Panc1 (cell line): ENCODE data around the gene BEST3.

Experiments used
- CTCF ChIP-seq: fragments of 450-650 bp; IDR thresholded peaks from 2 replicates; pipeline ENCODE4 v1.5.1; 2017; ENCODE audit warnings: mild to moderate bottlenecking
- TCF7L2 ChIP-seq: IDR thresholded peaks from 2 replicates; pipeline ENCODE4 v1.6.1; 2011; ENCODE audit warnings: mild to moderate bottlenecking, low read depth, low read length, inconsistent platforms

GRCh38 chr12:69703146-69703642 is 4.1 kb upstream of the BEST3 start:
- TF ChIP-seq CTCF (no peak), TCF7L2 (no peak)
